Activated CD4-positive, alpha-beta T cell treated with anti-CD3 and anti-CD28 coated beads, Interleukin-2, Interleukin-6, amounts not matched to agents 100 ng/mL and 50 ng/mL, durations not matched to agents 16 hours and 8 hours (primary cell): ENCODE data around the gene STAT4.

Experiments
- DNase-seq: peaks from one replicate; pipeline ENCODE4 v3.0.0-alpha.2; 2020

Gene STAT4

DNA sequence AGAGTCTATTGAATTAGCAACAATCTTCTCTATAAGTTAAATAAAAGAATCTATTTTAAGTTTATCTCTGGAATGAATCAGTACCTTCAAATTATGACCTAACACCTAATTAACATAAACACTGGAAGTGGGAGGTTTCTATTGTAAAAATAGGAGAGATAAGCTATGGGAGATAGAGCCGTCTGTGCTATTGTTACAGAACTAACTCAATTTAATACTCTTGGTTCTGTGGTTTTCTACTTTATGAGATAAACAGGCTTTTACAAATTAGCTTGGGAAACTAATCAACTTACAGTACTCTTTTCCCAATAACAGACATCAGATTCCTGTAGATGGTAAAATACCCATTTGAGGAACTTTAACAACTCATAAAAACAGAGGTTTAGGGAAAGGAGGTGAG lies 111.2 kb downstream of the STAT4 start:
- no peak for DNase-seq

DNA sequence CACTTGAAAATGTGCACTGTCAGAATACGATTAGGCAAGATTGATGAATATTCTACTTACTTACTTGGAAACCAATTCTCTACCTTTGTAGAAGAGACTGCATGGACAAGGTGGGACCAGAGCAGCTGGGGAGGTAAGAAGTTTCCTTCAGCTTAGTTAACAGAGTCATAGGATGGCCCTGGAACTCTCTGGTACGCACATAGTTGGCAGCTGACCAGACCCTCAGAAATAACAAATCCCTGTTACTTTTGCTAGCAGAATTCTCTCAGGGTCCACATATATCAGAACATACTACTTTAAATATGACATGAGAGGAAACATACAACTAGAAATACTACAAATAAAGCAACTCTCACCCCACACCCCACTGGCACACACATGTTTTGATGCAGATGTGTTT lies 112.1 kb downstream of the STAT4 start:
- no peak for DNase-seq

DNA sequence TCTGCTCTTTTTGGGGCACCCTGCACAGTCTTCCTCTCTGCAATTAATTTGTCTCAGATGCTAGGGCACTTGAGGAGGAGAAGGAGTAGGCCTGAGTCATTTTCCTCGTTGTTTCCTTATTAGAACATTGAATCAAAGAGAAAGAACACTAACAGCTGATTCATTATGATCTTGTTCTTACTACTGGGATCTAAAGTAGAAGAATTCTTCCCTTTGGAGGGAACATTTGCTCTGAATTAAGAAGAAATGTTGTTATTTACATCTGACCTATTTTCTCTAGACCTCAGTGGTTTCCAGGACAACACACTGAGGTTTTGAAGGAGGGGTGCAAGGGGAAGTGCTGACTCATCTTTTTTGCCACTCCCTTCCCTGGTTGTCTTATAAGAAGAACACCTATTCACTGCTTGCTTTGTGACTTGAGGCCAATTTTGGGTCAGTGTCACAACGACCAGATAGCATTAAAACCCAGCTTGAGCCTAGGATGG lies 112.5 kb downstream of the STAT4 start:
- peak; percentile 78 for DNase-seq

DNA sequence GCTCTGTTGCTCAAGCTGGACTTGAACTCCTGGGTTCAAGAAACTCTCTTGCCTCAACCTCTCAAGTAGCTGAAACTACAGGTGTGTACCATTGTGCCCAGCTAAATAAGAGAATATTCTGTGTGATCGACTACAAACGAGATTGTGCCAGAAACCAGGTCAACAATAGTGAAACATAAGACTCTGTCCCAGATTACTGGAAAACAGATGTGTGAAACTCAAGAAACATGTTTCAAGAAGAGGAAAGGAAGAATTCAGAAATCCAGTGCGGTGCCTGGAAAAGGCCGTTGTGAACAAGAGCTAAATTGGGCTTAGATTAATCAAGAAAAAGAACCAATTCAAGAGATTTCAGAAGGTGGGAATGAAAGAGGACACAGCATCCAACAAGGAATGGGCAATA lies 113.4 kb downstream of the STAT4 start:
- DNase-seq = no peak

DNA sequence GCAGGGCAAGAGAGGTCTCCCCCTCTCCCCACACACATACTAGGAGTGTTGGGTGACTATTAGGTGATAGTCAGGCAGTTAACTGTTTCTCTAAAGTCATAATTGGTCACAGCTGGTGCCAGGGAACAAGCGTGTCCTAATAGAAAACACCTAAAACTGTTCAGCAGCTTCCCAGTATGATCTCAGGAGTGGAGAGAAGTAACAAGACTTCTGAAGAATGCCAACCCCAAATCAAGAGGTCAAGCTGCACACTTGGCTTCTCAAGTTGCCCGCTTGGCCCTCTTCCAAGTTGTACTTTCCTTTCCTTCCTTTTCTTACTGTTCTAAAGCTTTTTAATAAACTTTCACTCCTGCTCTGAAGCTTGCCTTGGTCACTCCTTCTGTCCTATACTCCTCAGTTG lies 114.4 kb downstream of the STAT4 start:
- no peak for DNase-seq

DNA sequence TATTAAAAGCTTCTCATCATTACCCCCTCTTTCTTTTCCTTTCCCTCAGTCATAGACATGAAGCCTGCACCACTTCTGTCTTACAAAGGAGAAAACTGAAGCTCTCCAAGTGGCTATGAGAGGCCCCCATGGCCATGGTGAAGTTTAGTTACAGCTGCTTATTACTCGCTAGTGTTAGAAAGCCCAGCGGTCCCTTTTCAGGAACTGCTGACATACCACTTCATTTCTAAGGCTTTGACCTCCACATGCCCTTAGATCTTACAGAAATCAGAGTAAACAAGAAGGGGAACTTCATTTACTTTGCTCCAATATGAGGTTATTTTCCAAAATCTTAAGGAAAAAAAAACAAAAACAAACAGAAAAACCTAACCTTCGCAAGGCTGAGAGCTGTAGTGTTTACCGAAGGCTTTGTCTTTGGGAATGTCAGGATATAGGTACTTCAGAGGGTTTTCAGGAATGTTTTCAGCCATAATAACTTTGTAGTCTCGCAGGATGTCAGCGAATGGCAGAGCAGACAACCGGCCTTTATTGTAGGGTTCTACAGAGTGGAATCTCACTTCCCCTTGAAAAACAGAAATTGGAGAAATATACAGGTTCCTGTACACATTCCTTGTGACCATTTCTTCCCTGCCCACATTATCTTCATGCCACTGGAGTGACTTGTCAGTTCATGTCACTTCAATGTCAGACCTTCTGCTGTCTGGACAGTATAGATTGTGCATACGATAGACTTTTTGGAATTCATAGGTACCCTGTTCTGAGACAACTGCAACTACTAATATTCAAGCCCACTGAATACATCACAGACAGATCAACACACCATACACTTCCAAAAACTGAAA lies 118.0 kb downstream of the STAT4 start:
- DNase-seq = no peak

DNA sequence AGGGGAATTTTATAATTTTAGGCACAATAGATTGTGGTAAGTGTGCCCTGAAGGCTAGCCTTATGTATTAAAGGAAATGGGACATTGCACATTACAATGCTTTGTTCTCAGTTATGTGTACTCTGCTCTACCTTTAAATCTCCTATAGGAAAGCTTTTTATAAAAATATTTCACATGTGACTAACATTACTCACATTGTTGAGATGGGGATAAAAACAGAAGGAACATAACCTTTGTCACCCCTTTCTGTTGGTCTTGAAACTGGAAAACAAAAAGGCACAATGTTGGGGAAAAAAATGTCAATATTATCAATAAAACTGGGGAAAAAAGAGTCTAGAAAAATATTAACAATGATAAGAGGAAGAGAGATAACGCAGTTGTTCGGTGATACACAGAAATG lies 119.5 kb downstream of the STAT4 start:
- no peak for DNase-seq

DNA sequence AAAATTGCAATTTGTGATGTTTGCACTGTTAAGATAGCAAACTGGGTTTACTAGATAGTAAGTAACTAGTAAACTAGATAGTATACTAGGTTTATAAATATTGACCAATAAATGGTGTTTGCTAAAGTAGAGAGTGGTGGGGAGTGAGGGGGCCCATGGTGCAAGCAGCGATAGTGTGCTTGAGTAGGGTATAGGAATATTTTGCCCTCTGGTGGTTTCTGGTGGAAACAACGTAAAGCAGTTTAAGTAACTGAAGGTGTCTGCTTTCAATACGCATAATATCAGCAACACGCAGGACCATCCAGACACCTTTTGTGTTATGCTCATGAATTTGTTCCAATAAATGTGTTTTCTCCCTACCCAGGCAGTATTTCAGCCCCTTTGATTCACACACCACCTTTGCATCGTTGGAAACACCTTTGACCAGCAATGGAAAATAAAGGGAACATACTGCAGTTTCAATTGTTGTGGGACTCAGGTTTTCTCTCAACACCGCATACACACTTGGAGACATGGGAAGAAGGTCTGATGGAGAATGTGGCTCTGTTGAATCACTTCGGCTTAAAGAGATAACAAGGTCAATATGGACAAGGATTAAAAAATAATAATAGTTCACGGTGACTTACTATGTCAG lies 120.2 kb downstream of the STAT4 start:
- DNase-seq = peak; percentile 78

DNA sequence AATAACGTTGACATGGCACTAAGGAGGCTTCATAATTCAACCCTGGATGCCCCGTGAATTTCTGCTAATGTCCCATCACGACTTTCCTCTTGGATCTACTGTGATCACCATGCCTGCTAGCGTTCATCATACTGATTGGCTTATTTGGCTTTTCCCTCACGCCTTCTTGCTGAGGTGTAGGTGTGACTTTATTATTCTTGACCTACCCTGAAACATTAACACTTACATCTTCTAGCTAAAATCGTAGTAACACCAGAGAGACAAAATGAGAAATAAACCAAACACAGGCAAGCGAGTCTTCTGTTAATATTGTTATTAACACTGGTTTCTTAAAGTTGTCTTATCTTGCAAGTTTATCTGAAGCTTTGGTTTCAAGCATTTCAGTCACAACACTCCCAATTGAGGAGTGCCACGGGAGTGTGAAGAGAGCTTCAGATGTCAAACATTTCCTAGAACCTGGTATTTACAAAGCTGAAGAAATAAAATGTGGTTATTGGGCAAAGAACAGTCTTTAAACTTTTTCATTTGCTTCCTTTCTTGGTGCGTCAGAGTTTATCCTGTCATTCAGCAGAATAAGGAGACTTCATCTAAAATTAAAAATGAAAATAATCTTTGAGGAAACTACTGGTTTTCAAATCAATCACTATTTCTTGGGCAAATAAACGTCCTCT lies 121.4 kb downstream of the STAT4 start:
- peak; percentile 62 for DNase-seq

DNA sequence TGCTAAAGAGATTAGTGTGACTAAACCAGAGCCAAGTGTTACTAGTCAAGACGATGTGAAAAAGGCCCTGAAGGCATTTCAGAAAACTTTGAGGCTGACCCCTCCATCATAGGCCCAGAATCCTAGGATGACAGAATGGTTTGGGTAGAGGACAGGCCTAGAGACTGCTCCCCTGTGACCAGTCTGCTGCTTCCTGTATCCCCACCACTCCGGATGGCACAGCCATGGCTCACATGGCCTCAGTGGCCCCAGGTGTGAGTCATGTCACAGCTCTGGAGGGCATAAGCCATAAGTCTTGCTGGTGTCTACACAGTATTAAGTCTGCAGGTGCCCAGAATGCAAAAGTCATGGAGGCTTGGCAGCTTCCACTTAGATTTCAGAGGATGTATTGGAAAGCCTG lies 124.4 kb downstream of the STAT4 start:
- DNase-seq = no peak

DNA sequence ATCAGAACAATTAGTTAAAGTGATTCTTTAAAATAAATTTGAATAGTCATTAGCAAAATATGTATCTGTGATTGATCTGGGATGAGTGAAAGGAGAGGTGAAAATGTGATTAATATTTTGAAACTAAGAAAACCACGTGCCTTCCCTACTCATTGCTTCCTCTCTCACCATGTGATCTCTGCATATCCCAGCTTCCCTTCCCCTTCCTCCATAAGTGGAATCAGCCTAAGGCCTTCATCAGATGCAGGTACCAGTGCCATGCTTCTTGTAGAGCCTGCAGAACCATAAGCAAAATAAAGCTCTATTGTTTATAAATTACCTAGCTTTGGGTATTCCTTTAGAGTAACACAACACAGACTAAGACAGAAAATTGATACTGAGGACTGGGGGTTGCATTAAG lies 125.7 kb downstream of the STAT4 start:
- DNase-seq = no peak

DNA sequence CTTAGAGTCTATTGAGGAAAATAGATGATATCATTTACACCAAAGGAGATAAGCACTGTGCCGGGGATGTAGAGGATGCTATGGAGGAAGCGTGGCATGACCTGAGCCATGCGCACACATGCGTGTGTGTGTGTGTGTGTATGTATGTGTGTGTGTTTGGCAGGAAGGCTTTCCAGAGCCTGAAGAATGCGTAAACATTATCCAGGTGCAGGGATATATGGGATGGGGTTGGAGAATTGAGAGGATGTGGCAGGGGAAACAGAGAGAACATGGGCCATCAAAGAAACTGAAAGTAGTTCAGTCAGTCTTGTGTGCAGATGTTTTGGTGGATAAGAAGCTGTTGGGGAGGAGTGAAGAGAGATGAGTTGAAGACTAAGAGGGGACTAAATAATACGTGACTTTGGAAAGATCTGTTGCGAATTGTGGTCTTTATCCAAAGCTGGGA lies 127.5 kb downstream of the STAT4 start:
- DNase-seq = peak; percentile 71

DNA sequence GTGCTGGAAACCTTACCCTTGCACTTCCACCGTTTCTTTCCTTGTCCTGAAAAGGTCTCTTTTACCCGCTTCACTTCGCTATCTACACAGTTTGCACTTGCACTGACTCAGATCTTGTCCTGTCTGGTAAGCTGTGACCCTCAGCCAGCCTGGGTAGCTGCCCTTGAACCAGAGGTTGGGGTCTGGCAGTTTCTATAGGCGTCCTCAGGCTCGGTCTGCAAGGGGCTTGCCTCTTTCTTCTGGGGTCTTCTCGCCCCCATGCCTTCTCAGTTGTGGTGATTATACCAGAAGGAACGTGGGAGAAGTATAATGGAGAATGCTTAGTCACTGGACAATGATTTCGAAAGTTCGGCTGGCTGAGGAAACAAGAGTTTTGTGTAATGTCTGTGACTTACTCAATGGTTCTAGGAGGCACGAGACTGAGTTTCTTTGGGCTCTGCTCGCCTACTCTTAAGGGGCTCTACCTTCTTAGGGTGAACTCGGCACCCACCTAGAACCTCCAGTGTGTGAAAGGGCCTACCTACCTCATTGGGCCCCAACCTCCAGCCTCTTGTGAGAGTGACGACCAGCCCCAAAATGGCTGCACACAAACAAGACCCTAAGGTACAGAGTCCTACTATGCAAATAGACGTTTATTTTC lies 129.9 kb downstream of the STAT4 start:
- DNase-seq = peak; percentile 74

DNA sequence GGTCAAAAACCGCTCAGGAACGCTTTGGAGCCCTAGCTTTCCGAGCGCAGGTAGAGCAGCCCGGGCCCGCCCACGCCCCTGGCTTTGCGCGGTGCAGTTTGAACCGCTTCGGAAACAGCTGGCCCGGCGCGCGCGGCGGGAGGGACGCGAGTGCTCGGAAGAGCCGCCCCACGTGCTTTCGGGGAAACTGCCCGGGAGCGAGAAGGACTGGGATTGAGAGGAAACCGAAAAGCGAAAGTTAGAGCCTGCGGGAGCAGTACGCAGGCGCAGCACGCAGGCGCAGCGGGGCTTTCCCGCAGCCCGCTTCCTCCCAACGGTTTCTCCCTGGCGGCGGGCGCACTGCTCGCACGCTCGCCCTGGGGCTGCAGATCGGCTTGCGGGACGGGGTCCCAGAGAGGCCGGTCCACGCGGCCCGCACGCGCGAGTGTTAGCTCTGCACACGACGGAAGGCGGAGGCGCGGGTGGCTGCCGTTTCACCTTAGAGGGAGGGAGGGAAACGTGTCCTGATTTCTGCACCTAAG lies 130.5 kb downstream of the STAT4 start:
- DNase-seq = peak; percentile 97

DNA sequence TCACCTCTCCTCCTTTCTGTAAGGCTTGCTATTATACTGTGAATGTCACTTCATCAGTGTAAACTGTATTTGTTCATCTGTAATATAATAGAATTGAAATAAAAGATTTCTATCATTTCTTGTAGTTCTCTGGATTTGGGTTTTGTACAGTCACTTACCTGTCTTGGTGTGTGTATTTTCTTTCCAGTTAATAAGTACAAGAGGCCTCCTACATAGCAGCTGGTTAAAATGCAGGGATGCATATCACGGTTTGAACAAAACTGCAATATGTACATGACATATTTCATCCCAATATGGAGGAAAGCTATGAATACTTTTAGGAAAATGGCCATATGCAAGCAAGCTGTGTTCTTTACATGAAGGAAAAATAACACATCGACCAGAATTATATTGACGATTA lies 131.4 kb downstream of the STAT4 start:
- DNase-seq = no peak

DNA sequence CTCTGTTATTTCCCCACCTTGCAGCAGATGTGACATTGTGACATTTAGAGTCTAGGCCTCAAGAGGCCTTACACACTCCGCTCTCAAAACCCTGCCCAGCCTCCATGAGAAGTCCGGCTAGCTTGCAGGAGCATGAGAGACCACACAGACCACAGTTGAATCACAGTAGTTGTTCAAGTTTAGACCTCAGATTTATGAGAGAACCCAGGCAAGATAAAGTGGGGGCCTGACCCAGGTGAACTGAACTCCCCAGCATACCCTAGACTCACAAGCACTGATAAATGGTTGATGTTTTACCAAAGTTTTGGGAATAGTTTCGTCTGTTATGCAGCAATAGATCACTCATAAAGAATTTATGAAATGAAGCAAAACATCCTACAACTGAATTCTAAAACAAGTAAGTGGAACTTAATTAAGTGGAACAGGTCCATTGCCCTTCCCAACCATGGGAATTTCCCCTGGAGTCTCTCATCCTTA lies 132.1 kb downstream of the STAT4 start:
- peak; percentile 63 for DNase-seq

DNA sequence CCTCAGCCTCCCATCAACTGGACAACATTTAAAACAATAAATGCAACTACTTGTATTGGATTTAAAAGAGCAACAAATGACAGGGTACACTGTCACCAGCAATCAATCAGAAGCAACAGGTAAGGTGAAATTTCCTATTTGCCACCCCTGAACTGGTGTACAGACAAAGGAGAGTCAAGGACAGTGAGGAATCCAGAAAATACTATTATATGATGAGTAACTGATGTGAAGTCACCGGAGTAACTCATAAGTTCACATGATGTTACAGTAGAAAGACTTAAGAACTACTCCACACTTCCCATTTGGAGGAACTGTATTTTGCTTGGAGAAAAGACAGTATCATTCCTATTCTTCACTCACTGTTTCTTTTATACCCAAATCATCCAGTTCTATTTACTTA lies 132.7 kb downstream of the STAT4 start:
- no peak for DNase-seq

DNA sequence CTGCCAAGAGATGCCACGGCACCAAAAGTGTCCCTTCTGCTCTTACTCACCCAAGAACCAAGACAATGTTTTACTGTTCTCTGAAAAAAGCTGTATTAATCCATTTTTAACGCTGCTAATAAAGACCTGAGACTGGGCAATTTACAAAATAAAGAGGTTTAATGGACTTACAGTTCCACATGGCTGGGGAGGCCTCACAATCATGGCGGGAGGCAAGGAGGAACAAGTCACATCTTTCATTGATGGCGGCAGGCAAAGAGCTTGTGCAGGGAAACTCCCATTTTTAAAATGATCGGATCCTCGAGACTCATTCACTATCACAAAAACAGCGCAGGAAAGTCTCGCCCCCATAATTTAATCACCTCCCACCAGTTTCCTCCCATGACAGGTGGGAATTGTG lies 135.0 kb downstream of the STAT4 start:
- DNase-seq = no peak

DNA sequence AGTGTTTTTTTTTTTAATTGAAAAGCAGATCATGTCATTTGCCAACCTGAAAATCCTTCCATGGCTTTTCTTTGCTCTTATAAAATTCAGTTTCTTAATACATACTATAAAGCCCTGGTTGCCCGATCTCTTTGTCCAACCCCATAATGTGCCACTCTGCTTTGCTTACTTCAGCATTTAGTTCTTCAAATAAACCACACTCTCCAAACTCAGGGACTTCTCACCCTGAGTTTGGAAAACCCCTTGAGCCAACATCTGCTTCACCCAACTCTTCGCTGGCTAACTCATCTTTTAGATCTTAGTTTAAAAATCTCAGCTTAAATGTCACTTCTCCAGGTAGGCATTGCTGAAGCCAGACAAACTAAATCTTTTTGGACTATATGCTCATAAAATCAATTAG lies 135.6 kb downstream of the STAT4 start:
- DNase-seq = peak; percentile 52

DNA sequence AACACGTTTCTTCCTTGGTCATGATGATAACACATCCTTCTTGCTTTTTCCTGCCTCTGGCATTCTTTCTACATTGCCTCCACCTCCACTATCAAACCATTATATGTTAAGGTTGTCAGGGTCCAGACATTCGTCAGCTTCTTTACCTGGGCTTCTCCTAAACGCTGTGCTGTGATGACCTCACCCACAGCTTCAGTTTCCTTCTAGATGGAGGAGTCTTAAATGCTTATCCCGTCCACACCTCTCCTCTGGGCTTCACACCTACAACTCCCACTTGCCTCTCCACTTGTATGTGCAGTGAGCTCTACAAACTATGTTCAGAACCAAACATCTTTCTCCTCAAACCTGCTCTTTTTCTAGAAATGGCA lies 136.2 kb downstream of the STAT4 start:
- DNase-seq = peak; percentile 48

DNA sequence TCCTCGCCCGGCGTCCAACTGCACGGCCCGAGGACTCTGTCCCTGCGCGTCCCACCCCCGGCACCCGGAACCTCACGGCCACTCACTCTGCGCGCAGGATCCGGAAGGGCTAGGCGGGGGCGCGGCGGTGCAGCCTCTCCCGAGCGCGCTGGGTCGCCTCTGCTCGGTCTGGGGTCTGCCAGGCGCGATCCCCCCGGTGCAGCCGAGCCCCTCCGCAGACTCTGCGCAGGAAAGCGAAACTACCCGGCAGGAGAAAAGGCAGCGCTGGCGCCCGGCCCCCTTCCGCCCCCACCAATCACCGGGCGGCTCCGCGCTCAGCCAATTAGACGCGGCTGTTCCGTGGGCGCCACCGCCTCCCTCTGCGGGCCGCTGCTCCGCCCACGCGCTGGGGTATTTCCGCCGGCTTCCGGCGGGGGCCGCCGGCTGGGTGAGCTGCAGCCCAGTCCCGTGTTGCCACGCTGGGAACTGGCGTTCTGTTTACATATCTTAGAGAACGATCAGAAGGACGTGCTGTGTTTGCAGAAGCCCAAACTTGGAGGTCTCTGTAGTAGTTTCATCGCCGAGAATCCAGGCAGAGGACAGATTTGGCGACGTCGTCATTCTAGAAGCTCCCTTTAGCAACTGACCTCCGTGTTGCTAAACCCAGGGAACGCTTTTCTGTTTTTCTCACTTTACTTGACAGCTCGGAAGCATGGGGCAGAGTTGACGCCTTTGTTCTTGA lies 136.7 kb downstream of the STAT4 start, which contains the start of gene STAT1:
Gene STAT1, minus strand, starts transcription at position 240 of the 721 bp plus-strand sequence. CDS start 4,168 bp downstream, outside the sequence.
- peak; percentile 97 for DNase-seq

DNA sequence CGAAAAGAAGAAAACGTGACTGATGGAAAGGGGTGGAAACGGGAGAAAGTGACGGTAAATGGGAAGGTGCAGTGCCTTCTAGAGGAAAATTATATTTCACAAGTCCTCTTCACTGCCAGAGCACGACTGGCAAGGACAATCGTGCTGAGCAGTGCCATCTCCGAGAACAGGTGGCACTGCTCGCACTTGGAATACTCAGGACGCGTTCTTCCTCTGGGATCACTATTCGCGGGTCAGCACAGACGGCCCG lies 137.2 kb downstream of the STAT4 start:
- DNase-seq = no peak
